ENCODE results near the gene CAPN13.

DNA sequence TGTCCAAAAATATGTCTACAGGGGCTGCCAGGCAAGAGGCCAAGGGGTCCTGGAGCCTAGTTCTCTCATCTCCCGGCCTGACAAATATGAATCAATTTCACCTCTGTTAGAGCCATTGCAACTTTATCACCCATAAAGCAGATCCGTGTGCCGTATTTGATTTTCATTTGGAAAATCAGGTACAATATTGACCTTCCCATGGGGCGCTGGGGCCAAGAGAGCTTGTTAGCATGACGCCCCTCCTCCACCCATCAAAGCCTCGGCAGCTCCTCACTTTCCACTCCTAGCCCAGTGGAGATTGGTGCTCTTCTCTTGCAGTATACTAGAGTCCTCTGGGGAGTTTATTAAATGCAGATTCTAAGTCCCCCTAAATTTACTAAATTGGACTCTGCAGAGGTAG lies 96.8 kb downstream of the CAPN13 start:
- TF ChIP-seq CTCF (IDR thresholded peaks at IDR 0.05) (no peak), POLR2A (IDR thresholded peaks at IDR 0.05) (no peak)

Measured in heart left ventricle (tissue), 13 donors.